GM12878 (cell line): ENCODE measurements around the gene TUB. TPM values are rescaled to one million over a fixed set of nuclear protein-coding genes. Genes with fewer than 3 reads are reported as not detected.

ENCODE experiments used
- ATAC-seq: fragments of 200-7000 bp; cut with Tn5 transposase; 3 replicates; pipeline ENCODE4 v1.9.1; 2020; ENCODE audit warnings: mild to moderate bottlenecking, moderate library complexity
- BruUV-seq: library from RNA; stranded (reverse); fragments of 400-500 nt; replicated peaks from 2 replicates; lab custom pipeline; 2021; lab: Mats Ljungman, UMichigan
- CTCF ChIA-PET: fragments of 300-600 bp; sonication (Branson Sonifier 250); formaldehyde crosslinking; extraction: SDS; loops from one replicate; lab custom pipeline; 2021; ENCODE audit warnings: inconsistent platforms; lab: Yijun Ruan, JAX
- POLR2A ChIA-PET: fragments of 350-600 bp; formaldehyde crosslinking; extraction: SDS; loops from one replicate; lab custom pipeline; 2021; ENCODE audit warnings: inconsistent platforms; lab: Charles Lee
- RAD21 ChIA-PET: fragments of 300-600 bp; sonication (Branson Sonifier 250); formaldehyde crosslinking; loops from one replicate; lab custom pipeline; 2023; ENCODE audit warnings: antibody characterized with exemption; ENCODE audit not compliant: unreplicated experiment; lab: Charles Lee
- SMC1A ChIA-PET: fragments of 300-600 bp; sonication (Branson Sonifier 250); formaldehyde crosslinking; loops from one replicate; lab custom pipeline; 2023; ENCODE audit not compliant: unreplicated experiment, uncharacterized antibody; lab: Charles Lee
- DNase-seq: peaks from one replicate; pipeline ENCODE4 v3.0.0-alpha.2; 2011; ENCODE audit warnings: low read depth, low spot score
- FAIRE-seq: peaks from 3 replicates; lab custom pipeline; 2011; peaks lifted over from hg19 to GRCh38; lab: Jason Lieb, UNC
- H2AFZ ChIP-seq: 2 replicates; pipeline ENCODE4 v1.6.0; 2011; ENCODE audit warnings: low read depth, low read length, control low read depth; ENCODE audit not compliant: control insufficient read depth
- H3K27ac ChIP-seq: 2 replicates; pipeline ENCODE4 v1.5.1; 2011; ENCODE audit warnings: control low read depth; ENCODE audit not compliant: control insufficient read depth, insufficient read depth
- H3K27me3 ChIP-seq, 2 experiments: replicated peaks in 1 of 2; 2 replicates each; pipeline versions ENCODE4 v1.6.0 to v1.6.1; 2011; ENCODE audit warnings: low read length in 1 of 2; ENCODE audit not compliant: control insufficient read depth in 2 of 2, insufficient read depth in 2 of 2
- H3K36me3 ChIP-seq, 2 experiments: 2 replicates each; pipeline ENCODE4 v1.5.1; 2011; ENCODE audit warnings: low read length in 1 of 2; ENCODE audit not compliant: control insufficient read depth in 2 of 2, insufficient read depth in 2 of 2
- H3K4me1 ChIP-seq: 2 replicates; pipeline ENCODE4 v1.6.1; 2011; ENCODE audit warnings: mild to moderate bottlenecking, low read length, moderate library complexity, mixed read lengths; ENCODE audit not compliant: control insufficient read depth, insufficient read depth
- H3K4me2 ChIP-seq: 2 replicates; pipeline ENCODE4 v1.6.0; 2011; ENCODE audit warnings: control low read depth; ENCODE audit not compliant: control insufficient read depth, insufficient read depth
- H3K4me3 ChIP-seq: fragments of 200-600 bp; sonication (generic); 2 replicates; pipeline ENCODE4 v1.5.1; 2016
- H3K79me2 ChIP-seq: 2 replicates; pipeline ENCODE4 v1.6.0; 2011; ENCODE audit warnings: low read length; ENCODE audit not compliant: control insufficient read depth, insufficient read depth
- H3K9ac ChIP-seq: 2 replicates; pipeline ENCODE4 v1.8.0; 2011; ENCODE audit warnings: low read length, control low read depth, mixed read lengths; ENCODE audit not compliant: control insufficient read depth, insufficient read depth
- H3K9me3 ChIP-seq: replicated peaks from 3 replicates; pipeline ENCODE4 v1.5.1; 2011; ENCODE audit warnings: mild to moderate bottlenecking, low read length; ENCODE audit not compliant: control insufficient read depth, insufficient read depth
- H4K20me1 ChIP-seq: 2 replicates; pipeline ENCODE4 v1.6.0; 2011; ENCODE audit not compliant: control insufficient read depth, insufficient read depth
- CEBPZ ChIP-seq: fragments of 150-350 bp; IDR thresholded peaks from 2 replicates; pipeline ENCODE4 v1.6.1; 2016; ENCODE audit warnings: low read depth, low read length
- E2F8 ChIP-seq: fragments of 450-650 bp; IDR thresholded peaks from 2 replicates; pipeline ENCODE4 v1.6.1; 2018; ENCODE audit warnings: mild to moderate bottlenecking, low read depth, moderate library complexity; ENCODE audit not compliant: partially characterized antibody
- MYC ChIP-seq: IDR thresholded peaks from 2 replicates; pipeline ENCODE4 v1.6.1; 2011; ENCODE audit warnings: mild to moderate bottlenecking, low read length, moderate library complexity, inconsistent platforms; ENCODE audit not compliant: insufficient read depth, insufficient replicate concordance, insufficient read length, severe bottlenecking
- PAX8 ChIP-seq: fragments of 450-650 bp; IDR thresholded peaks from 2 replicates; pipeline ENCODE4 v1.6.1; 2017; ENCODE audit warnings: mild to moderate bottlenecking, moderate library complexity
- PRDM15 ChIP-seq: fragments of 450-650 bp; formaldehyde crosslinking; IDR thresholded peaks from 2 replicates; pipeline ENCODE4 v1.4.0; 2020; ENCODE audit warnings: mild to moderate bottlenecking, moderate library complexity
- SMARCA5 ChIP-seq: fragments of 450-650 bp; IDR thresholded peaks from 2 replicates; pipeline ENCODE4 v1.6.1; 2017; ENCODE audit warnings: mild to moderate bottlenecking
- WRNIP1 ChIP-seq: IDR thresholded peaks from 2 replicates; pipeline ENCODE4 v1.6.1; 2011; ENCODE audit warnings: low read depth, low read length, improper control_type of control experiment, borderline replicate concordance
- WGBS: methylation state at CpG from one replicate; pipeline ENCODE4 v1.1.6; 2016; ENCODE audit warnings: low lambda C conversion rate; ENCODE audit not compliant: insufficient replicate concordance, insufficient coverage; ENCODE audit errors: missing lambda C conversion rate; 5-methylcytosine and 5-hydroxymethylcytosine counted together
- in situ Hi-C: fragments of 300-500 bp; cut with MboI; formaldehyde crosslinking; loops from 9 replicates; pipeline ENCODE4 v1.14.3; 2018; ENCODE audit warnings: mixed read lengths
- intact Hi-C: fragments of 100-400 bp; cut with micrococcal nuclease; formaldehyde crosslinking; loops from one replicate; pipeline ENCODE4 v1.14.2; 2022; ENCODE audit not compliant: unreplicated experiment
- polyA plus RNA-seq, 11 experiments: library from polyadenylated mRNA; depleted of rRNA in 4 of 11; unstranded in 6 of 11; stranded (reverse) in 5 of 11; fragments of >200 nt; fragmentation: Nextera tagmentation in 4 of 11; fragmentation: Illumina TruSeq in 1 of 11; extraction: Ambion mirVana in 4 of 11; extraction: Trizol in 1 of 11; gene quantifications; 1 replicate in 1 of 11; 2 replicates in 10 of 11; pipeline versions ENCODE4 v1.2.1 to v1.2.3, GENCODE V29; 2011 to 2016; ENCODE audit warnings: inconsistent platforms in 2 of 11, missing spikeins in 2 of 11, low read depth in 1 of 11
- total RNA-seq, 4 experiments: library from RNA; depleted of rRNA in 3 of 4; stranded (reverse); fragments of >200 nt in 3 of 4; fragmentation: Illumina TruSeq in 1 of 4; extraction: Trizol in 1 of 4; gene quantifications; 2 replicates each; pipeline versions ENCODE4 v1.2.1 to v1.2.3, GENCODE V29; 2013 to 2021

The TUB gene
- total and polyA plus RNA-seq, 10 of the 15 experiments (the other 5 are each of a cell fraction or from before 2014, with no cell fraction given), result 0.01 to 0.06 (median 0.03) TPM; not detected in 6

- TF ChIP-seq E2F8 (no peak), PAX8 (no peak), MYC (no peak), CEBPZ (no peak), WRNIP1 (no peak)
These were observed 28.7 kb downstream of the TUB start (continued) for GRCh38 chr11:8109675-8110074.

- Histone ChIP-seq H3K9me3 (no peaks in the 10 kb centered on the region; the same call in 2 of the 3 replicates), H3K4me3 (no peak overlapping the region), H3K4me1 (no peaks in the 10 kb centered on the region), H2AFZ (no peak overlapping the region), H3K36me3 (peaks cover 0 to 5% of the 10 kb centered on the region in 2 experiments; a peak in 2 of 4 replicates), H3K79me2 (no peaks in the 10 kb centered on the region), H4K20me1 (no peaks in the 10 kb centered on the region), H3K9ac (no peak overlapping the region), H3K27me3 (no peaks in the 10 kb centered on the region), H3K4me2 (no peak overlapping the region), H3K27ac (no peak overlapping the region)
- DNase-seq (no peak), FAIRE-seq (no peak), ATAC-seq (no peak)
- ChIA-PET POLR2A (no interaction called here), CTCF (interaction anchor here (1.0 to 5.4 kb wide), 2 partner anchors 11 to 77 kb away, joined by 5 to 44 read pairs; no protein-coding TSS in a partner anchor), SMC1A (interaction anchor here (0.9 kb wide), 1 partner anchor 77 kb away, joined by 3 read pairs; no protein-coding TSS in a partner anchor), RAD21 (interaction anchor here (1.9 kb wide), 1 partner anchor 11 kb away, joined by 5 read pairs; no protein-coding TSS in a partner anchor)
- WGBS, result 18% methylated on average over 4 of the region's 4 CpGs
- intact Hi-C loops (no loop called here), in situ Hi-C loops (no loop called here)
- BruUV-seq, result no TSS peak
- no peak for TF ChIP-seq SMARCA5
- no peak for TF ChIP-seq PRDM15 (CRISPR knock-in tag)
These were observed 29.4 kb downstream of the TUB start for GRCh38 chr11:8110396-8110795.
